ENCODE data around the gene BRS3. TPM values are rescaled to one million over a fixed set of nuclear protein-coding genes. Genes with fewer than 3 reads are reported as not detected.

The BRS3 gene
- total RNA-seq, 2 donors from 2014 or later = not detected

Other genes with a start within 250 kb of the BRS3 start
- 1 to 10 TPM; 2.8 to 2.9 TPM for gene MAP7D3, start 236.5 kb upstream of the BRS3 start, total RNA-seq
- under 1 TPM in 1 of 2 donors, not detected in 1; 0.03 TPM for gene ADGRG4, start 187.0 kb upstream of the BRS3 start, total RNA-seq
- gene HTATSF1, start 9.6 kb downstream of the BRS3 start, total RNA-seq = 10 to 100 TPM; 30.6 to 35.9 TPM
- gene VGLL1, start 44.3 kb downstream of the BRS3 start, total RNA-seq = not detected
- under 1 TPM; 0.44 to 0.69 TPM for gene CD40LG, start 160.2 kb downstream of the BRS3 start, total RNA-seq

Data from colonic mucosa (tissue), 2 donors.